Activated naive CD8-positive, alpha-beta T cell treated with anti-CD3 and anti-CD28 coated beads, Interleukin-2, amount 50 U/mL, for 16 hours (primary cell): Measurements from ENCODE around the gene SLC66A2.

ENCODE experiments used
- DNase-seq: peaks from one replicate; pipeline ENCODE4 v3.0.0-alpha.2; 2020; ENCODE audit warnings: low read depth, low spot score

Gene SLC66A2

DNA sequence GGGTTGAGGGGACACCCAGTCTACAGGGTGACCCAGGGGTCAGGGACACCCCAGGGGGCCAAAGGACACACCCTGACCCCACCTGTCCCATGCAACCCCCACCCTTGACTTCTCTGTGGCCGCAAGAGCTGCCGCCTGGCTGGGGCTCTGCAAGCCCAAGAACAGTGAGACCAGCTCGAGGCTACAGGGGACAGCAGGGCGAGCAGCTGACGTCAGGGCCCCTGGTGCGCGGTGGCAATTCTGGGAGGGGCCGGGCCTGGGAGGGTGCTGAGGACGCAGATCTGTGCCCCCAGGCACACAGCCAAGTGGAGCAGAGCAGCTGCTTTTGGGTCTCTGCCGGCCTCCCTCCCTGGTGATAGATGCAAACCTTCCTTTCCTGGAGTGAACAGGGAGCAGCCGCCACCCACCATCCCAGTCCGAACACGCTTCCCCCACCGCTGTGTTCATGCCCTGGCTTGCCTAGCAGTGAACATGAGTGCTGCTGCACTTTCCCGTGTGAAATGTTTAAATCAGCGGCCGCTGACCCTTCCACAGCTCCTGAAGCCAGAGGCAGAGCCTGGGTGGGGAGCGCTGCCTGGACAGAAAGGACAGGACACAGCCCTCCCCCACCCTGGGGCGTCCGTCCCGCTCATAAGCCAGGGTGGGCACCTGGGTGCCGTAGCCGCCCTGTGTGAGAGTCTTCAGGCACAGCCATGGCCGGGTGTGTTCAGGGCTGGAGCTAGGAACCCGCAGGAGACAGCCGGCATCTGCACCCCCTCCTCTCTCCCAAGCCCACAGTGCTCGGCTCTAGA lies 46.9 kb downstream of the SLC66A2 start:
- no peak for DNase-seq

DNA sequence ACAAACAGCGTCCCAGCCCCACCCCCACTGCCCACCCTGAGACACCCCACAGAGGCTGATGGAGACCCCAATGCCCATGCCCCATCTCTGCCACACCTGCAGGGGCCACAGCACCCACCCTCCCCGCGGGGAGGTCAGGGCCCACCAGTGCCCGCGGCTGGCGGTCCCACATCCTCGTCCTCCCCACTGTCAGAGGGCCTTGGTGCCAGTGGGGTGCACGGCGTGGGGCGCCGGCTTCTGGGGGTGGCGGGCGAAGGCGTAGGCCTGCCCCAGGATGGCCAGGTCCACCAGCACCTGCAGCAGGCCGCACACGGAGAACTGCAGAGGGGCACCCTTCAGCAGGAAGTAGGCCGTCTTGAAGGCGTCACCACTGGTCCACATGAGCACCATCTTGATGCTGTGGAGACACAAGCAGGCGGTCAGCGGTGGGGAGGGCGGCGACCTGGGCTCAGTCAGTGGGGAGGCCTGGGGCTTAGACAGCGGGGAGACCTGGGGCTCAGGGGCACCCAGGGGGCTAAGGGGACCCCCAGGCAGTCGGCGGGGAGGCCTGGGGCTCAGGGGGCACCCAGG lies 47.6 kb downstream of the SLC66A2 start:
- DNase-seq, result no peak

- no peak for DNase-seq
Measured at GRCh38 chr18:79903071-79903635, 48.3 kb downstream of the SLC66A2 start.

DNA sequence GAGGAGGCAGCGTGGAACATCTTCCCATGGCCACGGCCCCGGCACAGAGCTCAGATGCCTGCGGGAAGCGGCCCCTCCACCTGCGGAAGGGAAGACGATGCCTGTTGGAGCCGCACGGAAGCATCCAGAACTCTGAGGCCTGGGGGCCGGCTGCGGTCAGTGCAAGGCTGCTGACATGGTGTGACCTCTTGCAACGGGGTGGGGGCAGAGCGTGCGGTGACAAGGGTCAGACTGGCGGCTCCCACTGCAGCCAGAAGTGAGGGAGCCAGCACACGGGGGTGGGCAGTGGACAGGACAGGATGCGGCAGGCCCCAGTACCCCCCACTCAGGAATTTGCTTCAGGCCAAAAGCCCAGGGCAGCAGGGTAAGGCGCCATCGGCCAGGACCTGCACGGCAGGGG lies 48.8 kb downstream of the SLC66A2 start:
- DNase-seq, result no peak

DNA sequence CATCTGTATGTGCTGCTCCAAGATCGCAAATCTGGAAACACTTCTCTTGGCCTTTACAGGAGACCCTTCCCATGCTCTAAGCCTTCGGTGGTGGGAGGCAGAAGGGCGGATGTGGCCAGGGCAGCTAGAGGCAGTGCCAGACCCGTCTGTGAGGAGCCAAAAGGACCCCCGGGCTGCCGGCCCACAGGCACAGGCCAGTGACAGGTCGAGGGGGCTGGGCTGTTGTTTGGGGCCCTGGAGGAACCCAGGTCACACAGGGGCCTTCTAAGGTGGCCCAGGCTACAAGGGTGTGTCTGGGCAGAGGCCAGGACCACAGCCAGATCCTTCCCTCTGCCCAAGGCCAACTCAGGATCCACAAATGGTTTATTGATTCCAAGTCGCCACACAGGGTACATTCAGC lies 49.4 kb downstream of the SLC66A2 start:
- no peak for DNase-seq

- DNase-seq, result no peak
Measured at GRCh38 chr18:79901665-79902064, 49.8 kb downstream of the SLC66A2 start.

GRCh38 chr18:79900610-79901570 lies 50.6 kb downstream of the SLC66A2 start:
- no peak for DNase-seq

GRCh38 chr18:79899609-79900445 lies 51.6 kb downstream of the SLC66A2 start:
- no peak for DNase-seq

DNA sequence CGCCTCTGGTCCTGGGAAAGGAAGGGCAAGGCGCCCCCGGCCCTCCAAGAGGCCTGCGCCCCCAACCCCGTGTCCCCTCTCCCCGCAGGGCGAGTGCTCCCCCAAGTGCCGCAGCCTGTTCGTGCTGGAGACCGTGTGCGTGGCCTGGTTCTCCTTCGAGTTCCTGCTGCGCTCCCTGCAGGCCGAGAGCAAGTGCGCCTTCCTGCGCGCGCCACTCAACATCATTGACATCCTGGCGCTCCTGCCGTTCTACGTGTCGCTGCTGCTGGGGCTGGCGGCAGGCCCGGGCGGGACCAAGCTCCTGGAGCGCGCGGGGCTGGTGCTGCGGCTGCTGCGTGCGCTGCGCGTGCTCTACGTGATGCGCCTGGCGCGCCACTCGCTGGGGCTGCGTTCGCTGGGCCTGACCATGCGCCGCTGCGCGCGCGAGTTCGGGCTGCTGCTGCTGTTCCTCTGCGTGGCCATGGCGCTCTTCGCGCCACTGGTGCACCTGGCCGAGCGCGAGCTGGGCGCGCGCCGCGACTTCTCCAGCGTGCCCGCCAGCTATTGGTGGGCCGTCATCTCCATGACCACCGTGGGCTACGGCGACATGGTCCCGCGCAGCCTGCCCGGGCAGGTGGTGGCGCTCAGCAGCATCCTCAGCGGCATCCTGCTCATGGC lies 52.4 kb downstream of the SLC66A2 start:
- DNase-seq, result no peak

- DNase-seq, result no peak
Measured at GRCh38 chr18:79897940-79898625, 53.4 kb downstream of the SLC66A2 start.

GRCh38 chr18:79896738-79897137 lies 54.7 kb downstream of the SLC66A2 start:
- DNase-seq, result no peak

- DNase-seq, result no peak
Measured at GRCh38 chr18:79890674-79891073, 60.8 kb downstream of the SLC66A2 start.

GRCh38 chr18:79889569-79889968 lies 61.9 kb downstream of the SLC66A2 start:
- DNase-seq, result no peak

DNA sequence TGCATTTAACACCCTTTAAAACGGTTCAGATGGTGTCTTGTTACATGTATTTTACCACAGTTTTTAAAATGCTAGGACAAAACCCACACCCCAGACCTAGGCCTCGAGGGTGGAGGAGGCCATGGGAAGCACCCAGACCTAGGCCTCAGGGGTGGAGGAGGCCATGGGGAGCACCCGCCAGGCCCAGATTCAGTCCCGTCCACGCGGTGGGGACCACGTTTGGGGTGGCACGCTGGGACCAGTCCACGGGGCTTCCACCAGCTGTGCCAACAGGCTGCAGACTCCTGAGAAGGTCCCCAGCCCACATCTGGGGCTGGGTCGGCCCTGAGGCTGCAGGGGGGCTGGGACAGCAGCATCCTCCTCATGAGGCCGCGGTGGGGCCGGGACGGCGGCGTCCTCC lies 63.4 kb downstream of the SLC66A2 start:
- no peak for DNase-seq

- no peak for DNase-seq
Measured at GRCh38 chr18:79887181-79888000, 64.1 kb downstream of the SLC66A2 start.

- DNase-seq, result no peak
Measured at GRCh38 chr18:79884963-79885728, 66.3 kb downstream of the SLC66A2 start.

DNA sequence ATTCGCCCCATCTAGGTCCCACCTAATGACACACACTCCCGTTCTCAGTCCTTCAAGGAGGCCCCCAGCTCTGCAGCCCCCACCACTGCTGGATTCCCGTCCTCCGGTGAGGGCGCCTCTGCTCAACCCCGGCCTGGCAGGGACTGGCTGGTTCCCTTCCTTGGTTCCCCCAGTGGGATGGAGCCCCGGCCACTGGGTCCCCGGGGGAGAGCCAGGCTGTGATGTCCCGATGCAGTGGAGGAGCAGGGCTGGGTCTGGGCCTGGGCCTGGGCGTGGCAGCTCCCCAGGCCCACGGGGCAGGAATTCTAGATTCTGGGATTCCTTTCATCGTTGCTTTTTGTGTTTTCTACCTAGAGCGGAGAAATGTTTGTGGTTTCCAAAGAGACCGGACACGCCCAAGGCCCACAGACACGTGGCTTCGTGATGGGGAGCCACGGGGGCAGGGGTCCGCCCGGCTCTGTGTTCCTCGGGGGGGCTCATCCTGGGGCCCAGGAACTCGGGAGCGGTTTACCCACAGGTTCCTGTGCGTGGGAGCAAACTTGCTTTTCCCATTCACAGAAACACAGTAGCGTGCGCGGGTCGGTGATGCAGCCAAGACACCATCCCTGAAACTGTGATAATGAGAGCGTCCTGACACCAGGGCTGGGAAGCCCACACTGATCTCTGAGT lies 67.0 kb downstream of the SLC66A2 start:
- no peak for DNase-seq
